GM04503 (cell line): ENCODE results near the gene GRIFIN.
"Not testable (repeated sequence)": the region's sequence is repeated elsewhere in the genome, so short reads cannot be mapped to it uniquely, and the experiment has no call there.

Experiments
- DNase-seq: peaks from one replicate; pipeline ENCODE4 v3.0.0-alpha.2; 2012; ENCODE audit warnings: low read depth

Gene GRIFIN

DNA sequence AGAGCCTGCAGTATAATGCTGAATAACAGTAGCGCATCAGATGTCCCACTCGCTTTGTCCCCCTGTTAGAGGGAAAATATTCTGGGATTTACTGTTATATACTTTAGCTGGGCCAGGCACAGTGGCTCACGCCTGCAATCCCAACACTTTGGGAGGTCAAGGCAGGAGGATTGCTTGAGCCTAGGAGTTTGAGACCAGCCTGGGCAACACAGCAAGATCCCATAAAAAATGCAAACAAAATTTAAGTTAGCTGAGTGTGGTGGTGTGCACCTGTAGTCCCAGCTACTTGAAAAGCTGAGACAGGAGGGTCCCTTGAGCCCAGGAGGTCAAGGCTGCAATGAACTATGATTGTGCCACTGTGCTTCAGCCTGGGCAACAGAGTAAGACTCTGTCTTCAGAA, 22.3 kb downstream of the GRIFIN start:
- DNase-seq = not testable (repeated sequence)

DNA sequence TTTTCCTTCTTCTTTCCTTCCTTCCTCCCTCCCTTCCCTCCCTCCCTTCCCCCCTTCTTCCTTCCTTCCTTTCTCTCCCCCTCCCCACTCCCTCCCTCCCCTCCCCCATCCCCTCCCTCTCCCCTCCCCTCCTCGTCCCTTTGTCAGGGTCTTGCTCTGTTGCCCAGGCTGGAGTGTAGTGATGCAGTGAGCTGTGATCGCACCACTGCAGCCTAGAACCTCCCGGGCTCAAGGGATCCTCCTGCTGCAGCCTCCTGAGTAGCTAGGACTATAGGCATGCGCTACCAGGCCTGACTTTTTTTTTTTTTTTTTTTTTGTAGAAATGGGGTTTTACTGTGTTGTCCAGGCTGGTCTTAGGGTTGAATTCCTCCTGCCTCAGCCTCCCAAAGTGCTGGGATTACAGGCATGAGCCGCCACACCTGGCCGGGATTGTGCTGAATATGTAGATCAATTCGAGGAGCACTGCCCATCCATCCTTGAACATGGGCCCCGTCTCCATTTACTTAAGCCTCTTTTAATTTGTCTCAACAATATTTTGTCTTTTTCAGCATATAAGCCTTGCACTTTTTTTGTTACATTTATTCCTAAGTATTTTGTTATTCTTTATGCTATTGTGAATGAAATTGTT, 23.4 kb downstream of the GRIFIN start:
- DNase-seq = no peak

GRCh38 chr7:2452074-2452507, 24.1 kb downstream of the GRIFIN start:
- no peak for DNase-seq

- no peak for DNase-seq
Measured at GRCh38 chr7:2451171-2452073, 24.8 kb downstream of the GRIFIN start.

- DNase-seq = no peak
Measured at GRCh38 chr7:2450198-2451107, 25.7 kb downstream of the GRIFIN start.

DNA sequence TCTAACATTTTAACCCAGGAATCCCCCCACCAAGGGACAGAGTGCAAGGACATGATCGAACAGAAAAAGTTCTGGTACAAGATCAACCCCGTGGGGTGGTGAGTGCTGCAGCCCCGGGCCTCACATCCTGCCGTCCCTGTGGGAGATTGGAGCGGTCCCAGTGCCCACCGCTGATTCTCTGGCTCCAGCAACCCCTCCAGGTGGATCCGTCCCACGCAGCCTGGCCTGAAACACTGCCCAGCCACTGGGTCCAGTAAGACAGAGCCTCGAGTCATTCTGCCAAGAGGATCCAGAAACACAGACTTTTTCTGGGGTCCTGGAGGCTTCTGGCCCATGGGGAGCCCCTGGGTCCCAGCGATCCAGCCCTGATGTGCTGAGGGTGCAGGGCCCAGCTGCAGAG, 29.5 kb downstream of the GRIFIN start:
- no peak for DNase-seq

GRCh38 chr7:2445898-2446555, 30.2 kb downstream of the GRIFIN start:
- DNase-seq = no peak

DNA sequence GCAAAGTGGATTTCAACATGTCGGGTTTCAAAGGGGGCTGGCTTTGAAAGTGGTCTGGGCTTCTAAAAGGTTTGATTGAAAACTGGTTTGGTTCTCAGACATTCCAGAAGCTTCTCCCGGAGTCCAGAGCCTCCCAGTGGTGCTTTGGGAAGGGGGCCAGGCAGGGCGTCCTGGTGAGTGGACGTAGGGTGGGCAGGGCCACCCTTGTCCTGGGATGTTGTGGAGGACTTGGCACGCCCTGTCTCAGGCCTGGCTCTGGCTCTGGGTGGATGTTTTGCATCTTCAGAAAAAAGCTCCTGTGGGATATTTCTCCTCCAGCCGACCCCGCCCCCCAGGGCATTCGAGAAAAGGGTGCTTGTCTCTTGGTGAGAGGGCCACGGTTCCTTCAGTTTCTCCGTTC, 31.2 kb downstream of the GRIFIN start:
- DNase-seq = no peak

DNA sequence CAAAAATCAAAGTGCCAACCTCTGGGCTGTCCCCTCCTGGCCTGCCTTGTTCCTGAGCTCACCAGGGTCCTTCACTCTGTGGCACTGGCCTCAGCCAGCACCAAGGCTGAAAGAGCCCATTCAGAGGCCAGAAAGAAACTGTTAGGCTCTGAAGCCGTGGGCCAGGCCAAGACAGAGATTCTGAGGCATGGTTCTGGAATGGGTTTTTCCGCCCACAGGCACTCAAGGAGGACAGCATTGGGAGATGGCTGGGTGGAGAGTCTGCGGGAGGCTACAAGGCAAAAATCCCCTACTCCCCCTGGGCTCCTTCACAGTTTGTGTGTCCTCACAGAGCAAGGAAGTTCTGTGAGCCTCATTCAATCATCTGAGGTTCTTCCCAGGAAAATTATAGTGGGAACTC, 31.7 kb downstream of the GRIFIN start:
- peak; percentile 69 for DNase-seq

DNA sequence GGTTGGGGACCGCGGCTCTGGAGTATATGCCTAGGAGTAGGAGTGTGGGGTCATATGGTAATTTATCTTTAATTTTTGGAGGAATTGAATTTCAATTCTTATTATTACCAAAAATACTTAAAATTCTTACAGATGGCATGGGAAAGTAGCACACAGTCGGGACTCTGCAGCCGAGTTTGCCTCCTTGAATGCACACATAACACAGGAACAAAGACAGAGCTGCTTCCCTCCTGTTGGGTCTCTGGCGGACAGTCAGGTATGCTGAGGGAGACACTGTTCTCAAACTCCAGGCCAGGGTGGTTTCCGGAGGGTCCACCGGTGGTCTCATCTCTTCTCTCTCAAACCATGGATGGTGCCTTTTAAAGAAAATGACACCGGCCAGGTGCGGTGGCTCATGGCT, 32.7 kb downstream of the GRIFIN start:
- DNase-seq = no peak

DNA sequence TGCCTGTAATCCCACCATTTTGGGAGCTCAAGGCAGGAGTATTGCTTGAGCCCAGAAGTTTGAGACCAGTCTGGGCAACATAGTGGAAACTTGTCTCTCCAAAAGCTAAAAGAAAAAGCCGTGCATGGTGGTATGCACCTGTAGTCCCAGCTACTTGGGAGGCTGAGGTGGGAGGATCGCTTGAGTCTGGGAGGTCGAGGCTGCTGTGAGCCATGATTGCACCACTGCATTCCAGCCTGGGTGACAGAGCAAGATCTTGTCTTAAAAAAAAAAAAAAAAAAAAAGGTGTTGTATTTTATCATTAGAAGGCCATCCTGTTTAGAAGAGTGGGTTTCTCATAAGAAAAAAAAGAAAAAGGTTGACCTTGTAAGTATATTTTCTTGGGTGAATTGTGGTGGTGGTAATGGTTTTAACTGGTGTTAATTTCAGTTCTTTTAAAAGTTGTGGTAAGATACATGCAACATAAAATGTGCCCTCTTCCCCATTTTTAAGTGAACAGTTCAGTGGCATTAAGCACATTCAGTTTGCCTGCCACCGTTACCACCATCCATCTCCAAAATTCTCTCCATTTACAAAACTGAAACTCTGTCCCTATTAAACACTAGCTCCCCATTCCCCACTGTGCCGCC, 34.7 kb downstream of the GRIFIN start:
- DNase-seq = no peak

GRCh38 chr7:2440608-2441245, 35.5 kb downstream of the GRIFIN start:
- no peak for DNase-seq

DNA sequence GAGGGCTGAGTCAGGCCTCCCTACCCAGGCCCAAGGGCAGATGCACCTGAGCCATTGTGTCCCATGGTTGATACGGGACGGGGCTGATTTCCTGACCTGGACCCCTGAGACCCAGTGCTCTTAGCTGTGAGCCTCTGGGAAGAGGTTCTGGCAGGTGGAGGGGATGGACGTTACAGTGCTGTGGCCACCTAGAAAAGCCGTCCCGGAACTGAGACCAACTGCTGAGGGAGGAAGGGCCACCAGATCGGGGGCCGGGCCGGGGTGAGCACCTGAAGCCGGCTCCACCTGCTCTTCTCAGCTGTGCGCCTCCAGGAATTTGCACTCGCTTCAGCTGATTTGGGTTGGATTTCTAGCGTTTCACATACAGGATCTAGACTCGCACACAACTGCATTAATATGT, 37.4 kb downstream of the GRIFIN start:
- no peak for DNase-seq

DNA sequence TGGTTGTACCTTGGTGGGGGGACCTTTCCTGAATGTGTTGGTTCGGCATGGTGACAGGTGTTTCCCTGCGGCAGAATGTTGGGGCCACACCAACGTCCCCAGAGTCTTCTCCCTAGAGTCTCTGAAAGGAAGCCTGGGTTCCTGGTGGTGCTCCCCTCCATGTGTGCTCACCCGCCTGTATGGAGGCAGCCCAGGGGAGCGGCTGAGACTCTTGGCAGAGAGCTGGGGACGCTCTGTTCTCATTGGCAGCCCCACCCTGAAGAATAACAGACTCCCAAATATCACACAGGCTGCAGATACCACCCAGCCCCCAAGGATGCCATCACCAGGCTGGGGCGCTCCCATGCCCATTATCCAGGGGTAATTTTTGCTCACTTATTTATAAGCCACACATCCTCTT, 38.0 kb downstream of the GRIFIN start:
- DNase-seq = no peak

GRCh38 chr7:2437537-2438148, 38.6 kb downstream of the GRIFIN start:
- DNase-seq = no peak

- no peak for DNase-seq
Measured at GRCh38 chr7:2437136-2437535, 39.1 kb downstream of the GRIFIN start.

DNA sequence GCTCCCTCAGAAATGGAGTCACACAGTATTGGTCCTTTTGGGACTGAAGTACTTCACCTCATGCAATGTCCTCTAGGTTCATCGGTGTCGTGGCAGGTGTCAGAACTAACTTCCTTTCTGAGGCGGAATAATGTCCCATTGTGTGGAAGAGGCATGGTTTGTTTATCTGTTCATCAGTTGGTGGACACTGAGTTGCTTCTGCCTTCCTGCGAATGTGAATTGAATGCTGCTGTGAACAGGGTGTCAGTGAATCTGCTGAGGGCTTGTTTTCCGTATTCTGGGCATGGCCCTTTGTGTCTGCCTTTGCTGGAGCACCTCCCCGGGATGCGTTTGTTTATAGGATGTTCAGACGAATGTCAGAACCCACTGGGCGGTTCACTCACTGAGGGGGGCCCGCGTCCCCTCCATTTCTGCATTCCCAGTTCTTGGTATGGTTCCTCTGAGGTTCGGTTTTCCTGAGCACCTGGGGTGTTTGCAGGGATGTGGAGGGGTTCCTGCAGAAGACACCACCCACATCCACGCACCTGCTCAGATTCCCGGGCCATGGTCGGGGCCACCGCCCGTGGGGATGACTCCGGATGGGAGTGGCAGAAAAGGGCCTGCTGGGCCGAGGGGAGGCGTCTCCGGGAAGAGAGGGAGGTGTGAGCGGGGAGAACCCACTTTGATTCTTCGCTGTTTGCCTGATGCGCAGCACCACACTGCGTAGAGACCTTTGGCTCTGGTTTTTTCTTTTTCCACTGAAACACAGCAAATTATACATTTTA, 39.7 kb downstream of the GRIFIN start:
- no peak for DNase-seq

- DNase-seq = no peak
Measured at GRCh38 chr7:2435146-2435545, 41.1 kb downstream of the GRIFIN start.

- no peak for DNase-seq
Measured at GRCh38 chr7:2433713-2434550, 42.3 kb downstream of the GRIFIN start.
